GM19372 (cell line): ENCODE results near the gene SETD9.

ENCODE experiments used
- ATAC-seq: cut with Tn5 transposase; IDR thresholded peaks from one replicate; pipeline ENCODE4 v1.9.1; 2021; ENCODE audit warnings: mild to moderate bottlenecking, low read depth, moderate library complexity; ENCODE audit not compliant: unreplicated experiment

The SETD9 gene

DNA sequence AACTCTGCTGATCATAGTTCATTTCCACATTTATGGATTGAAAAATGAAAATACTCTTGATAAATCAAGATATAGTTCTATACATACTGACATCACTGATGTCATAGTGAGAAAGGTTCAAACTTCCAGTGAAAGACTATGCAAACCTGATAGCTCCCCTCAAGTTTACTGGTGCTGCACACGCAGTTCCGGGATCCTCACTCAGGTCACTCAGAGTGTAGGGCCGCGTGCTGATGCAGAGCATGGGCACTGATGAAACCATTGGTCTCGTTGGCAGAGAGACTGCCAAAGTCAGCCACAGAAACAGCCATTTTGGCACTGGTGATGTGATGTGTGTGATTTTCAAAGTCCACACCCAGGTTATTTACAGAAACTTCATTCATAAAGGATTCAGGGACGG is 13.5 kb downstream of the SETD9 start:
- no peak for ATAC-seq

DNA sequence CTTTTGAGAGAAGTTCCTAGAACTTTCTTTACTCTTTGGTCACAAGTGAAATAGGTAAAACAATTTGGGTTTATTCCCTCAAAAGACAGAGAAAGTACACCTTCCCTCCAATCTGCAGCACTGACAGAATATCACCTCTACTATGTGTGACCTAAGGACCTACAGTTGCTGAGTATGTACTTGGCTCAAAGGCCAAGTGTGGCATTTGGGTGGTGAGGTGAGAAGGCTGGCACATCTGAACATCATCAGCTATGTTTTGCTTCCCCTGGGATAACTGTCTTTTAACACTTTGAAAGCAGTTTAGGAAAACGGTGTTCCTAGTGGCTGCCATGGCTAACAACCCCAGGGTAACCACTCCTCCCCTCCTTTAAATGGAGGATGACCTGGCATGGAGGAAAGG is 24.9 kb downstream of the SETD9 start:
- no peak for ATAC-seq

DNA sequence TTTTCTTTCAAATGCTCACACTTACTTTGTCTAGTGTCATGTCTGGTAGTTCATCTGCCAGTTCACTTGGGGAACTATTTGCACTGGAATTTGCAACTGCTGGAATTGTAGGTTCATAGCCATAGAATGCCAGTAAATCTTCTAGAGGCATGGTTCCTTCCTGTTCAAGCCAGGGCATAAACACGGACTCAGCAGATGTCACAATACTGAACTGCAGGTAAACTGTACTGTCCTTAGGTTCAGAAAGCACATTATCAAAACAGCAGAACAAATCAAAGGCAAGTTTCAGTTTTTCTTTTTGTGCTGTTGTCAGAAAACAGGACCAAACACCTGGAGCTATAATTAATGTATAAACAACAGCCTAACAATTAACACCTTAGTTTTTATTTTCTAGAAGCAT is 29.5 kb downstream of the SETD9 start:
- ATAC-seq: no peak

DNA sequence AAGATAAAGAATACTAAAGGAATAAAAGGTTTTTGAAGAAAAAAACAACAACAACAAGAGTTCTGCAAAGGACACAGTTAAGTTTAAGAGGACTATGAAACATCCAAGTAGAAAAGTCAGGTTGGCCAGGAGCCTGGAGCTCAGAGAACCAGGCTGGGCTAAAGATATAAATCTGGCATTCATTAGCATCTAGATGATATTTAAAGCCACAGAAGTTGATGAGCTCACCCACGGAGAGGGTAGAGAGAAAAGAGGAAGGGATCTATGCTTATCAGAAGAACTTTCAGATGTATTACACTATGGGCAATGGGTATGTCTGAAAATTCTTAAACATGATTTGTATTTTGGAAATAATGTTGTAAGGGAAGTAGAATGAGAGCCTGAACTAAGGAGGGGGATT is 32.6 kb downstream of the SETD9 start:
- no peak for ATAC-seq

DNA sequence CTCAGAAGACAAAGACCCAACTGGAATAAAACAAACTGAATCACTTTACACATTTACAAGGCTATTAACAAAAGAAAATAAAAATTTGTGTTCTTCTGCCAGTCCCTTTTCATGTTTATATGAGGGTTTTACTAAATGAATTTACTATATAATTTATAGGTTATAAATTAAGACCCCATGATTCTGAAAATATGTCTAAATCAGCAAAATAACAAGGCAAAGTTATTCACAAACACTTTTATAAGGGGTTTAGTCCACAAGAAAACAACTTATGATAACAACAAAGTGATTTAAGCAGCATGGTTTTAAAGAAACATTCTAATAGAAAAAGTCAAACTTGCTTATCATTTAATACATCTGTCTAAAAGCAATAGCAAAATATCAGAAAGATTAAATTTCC is 37.7 kb downstream of the SETD9 start:
- no peak for ATAC-seq

DNA sequence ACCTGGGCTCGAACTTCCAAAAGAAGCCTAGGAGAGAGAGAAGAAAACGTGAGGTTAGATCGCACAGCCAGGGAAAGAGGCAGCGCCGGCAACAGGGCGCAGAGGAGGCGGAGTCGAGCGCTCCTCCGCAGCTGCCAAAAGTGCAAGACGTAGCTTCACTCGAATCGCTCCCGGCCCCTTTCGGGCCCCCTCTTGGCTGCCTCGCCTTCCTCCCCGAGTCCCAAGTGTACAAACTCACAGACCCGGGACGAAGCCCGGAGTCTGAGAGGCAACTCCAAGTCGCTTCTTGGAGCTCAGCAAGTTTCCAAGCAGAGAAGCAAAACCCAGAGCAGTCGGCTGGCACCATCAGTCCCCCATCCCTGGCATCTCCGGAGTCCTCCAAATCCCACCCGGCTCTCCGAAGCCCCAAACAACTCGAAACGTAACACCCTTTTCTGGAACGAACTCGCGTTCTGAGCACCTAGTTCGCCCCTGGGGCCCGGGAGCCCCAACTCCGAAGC is 41.3 kb downstream of the SETD9 start:
- ATAC-seq: peak; percentile 38

DNA sequence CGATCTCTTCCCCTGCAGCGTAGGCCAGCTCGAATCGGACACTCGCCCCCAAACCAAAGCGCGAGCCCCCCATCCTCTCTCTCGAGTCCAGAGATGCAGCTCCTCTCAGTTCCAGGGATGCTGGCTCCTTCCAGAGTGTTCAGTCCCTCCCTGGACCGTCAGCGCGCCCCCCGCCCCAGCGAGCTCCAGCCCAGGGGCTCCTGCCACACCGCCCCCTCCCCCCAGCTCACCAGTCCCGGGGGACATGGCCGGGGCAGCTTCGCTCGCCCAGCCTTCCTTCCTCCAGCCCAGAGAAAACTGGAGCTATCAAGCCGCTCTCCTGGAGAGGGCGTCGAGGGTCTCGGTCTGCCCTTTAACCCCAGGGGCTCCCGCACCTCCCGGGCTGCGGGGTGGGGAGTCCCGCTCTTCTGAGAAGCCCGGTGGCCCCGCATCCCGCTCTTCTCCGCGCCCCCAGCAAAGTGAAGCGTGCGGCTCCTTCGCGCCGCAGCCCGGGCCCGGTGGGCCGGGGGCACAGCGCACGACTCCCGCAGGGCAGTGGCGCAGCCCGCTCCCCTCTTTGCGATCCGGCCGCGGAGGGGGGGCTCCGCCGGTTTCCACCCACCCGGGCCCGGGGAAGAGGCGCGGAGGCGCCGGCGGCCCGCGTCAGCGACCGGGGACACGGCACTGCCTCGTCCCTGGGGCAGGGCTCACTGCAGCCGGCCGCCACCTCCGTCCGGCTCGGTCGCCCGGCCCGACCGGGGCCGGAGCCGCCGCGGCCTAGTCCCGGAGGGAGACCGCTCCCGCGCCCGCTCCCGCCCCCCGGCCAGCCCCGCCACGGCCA is 41.9 kb downstream of the SETD9 start:
- peak; percentile 43 for ATAC-seq

DNA sequence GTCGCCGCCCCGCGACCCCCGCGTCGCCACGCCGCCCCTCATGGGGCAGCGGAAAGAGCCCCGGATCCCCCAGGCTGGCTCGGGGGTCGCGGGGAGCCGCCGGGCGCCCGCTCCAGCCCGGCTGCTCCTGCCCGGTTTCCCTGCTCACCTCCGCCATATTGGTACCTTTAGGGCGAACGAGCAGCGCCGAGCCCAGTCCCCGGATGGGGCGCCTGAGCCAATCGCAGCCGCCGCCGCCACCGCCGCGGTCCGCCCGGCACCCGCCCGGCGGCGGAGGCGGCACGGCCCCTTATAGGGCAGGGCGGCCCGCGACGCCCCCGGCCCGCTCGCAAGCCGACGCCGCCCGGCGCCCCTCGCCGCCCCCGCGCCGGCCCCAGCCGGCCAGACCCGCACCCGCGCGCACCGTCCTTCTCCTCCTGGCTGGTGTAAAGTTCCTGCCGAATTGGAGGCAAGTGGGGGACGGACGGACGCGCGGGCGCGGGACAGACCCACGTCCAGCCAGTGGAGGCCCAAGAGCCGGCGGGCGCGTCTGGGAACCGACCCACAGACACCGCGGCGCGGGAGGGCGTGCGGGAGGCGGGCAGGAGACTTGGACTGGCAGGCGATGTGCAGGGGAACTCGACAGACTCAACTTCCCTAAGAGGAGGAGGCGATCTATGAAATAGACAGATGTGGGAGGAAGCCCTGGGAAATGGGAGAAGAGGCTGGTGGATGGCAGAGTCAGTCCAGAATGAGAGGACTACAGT is 42.7 kb downstream of the SETD9 start, which contains the start of gene MIER3:
Gene MIER3, minus strand, starts transcription at position 178 of the 746 bp plus-strand sequence. Its CDS starts 21 bp downstream, at position 157.
- ATAC-seq: peak; percentile 93

DNA sequence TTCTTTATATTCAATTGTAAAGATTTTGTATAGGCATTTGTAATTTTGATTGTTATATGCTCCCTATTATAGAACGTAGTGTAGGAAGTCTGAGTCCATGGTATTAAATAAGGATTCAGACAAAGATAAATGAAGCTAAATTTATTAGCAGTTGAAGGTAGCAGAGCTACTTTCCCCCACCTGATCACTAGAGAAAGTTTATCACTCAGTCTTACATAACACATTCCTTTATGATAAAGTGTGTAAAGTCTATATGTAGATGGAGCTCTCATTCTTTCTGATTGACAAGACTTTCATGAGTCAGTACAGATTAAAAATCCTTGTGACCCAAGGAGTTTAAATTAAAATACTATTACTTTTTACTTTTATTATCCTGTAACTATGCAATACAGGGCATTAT is 44.9 kb downstream of the SETD9 start:
- no peak for ATAC-seq

DNA sequence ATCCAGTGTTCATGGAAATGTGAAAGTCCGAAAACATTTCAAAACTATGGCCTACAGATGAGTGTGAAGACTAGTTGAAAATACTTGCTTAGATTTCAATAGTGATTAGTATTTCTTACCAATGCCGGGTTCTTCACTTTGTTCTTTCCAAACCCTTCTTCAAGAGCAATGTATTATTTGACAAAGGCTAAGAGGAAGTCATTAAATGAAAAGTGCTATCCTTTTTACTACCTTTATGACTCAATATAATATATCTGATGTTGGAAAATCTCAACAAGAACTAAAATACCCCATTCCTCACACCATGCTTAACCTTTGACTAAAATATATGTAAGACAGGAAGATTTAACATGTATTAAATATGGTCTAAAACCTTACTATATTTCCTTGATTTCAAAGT is 49.2 kb downstream of the SETD9 start:
- ATAC-seq: no peak

DNA sequence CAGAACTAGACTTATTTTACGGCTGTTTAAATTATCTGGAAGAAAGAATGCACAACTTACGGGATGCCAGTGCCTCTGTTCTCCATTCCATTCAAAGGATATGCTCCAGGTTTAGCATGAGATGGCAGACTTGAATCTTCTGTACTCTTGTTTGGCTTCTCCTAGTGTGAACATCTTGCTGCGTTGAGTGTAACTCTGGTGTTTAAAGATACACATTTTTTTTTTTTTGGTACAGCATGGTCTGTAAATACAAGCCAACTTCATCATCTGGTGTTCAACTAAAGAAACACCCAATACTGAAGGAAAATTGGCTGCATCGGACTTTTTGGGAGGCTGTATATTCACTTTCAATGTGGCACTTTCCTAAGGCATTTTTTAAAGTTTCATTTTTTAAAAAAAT is 49.9 kb downstream of the SETD9 start:
- no peak for ATAC-seq

DNA sequence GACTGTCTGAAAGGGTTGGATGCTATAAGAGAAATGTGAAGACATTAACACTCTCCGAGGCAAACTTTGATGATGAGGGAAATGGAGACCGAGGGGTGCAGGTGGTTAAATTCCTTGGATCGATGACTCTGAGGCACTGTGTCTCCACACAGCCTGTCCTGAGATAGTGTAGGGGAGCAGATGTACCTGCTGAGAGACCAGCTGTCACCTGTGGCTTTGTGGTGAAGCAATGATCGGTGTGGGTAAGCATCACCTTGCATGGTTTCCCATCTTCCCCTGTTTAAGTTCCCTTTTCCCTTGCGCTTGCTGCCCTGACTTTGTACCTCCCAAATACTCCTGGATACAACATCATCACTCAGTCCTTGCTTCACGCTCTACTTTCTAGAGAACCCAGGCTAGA is 52.4 kb downstream of the SETD9 start:
- no peak for ATAC-seq

DNA sequence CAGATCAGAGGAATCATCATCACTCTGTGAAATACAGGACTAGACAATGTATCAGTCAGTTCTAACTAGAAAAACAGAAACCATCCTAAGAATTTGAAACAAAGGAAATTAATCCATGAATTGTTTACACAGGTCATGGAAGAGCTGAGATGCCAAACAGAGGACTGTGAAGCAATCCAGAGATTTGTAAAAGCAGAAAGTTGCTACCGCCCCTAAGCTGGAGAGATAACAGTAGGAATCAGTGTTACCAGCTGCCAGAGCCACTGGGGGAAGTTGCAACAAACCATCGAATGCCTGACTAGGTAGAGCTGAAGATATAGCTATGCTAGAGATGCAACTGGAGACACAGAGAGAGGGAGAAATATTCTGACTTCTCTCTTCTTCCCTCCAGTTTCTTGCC is 52.9 kb downstream of the SETD9 start:
- no peak for ATAC-seq

DNA sequence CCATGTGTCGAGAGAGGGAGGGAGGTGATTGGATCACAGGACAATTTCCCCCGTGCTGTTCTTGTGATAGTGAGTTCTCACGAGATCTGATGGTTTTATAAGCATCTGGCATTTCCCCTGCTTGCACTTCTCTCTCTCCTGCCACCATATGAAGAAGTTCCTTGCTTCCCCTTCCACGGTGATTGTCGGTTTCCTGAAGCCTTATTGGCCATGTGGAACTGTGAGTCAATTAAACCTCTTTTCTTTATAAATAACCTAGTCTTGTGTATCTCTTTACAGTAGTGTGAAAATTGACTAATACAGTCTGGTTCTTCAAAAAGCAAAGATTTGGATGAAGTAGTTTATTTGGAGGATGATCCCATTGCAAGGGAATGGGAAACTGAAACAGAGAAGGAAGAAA is 53.9 kb downstream of the SETD9 start:
- no peak for ATAC-seq

DNA sequence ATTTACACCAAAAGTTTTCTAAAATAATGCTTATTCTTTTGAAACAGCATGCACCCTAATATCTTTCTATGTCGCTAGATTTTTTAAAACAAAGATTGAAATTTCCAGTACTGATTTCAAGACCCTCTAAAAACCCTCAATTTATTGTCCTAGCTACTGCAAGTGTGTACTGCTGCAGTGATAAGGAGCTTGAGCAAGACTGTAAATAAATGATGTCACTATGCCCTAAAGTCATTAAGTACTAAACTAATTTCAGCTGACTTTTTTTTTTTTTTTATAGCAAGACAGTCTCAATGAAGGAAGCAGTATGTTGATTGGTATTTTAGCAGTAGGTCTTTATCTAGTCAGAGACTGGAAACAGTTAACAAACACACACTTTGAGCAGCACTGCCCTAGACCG is 54.8 kb downstream of the SETD9 start:
- no peak for ATAC-seq
